A673 (cell line): ENCODE results near the gene RNF223. TPM values are rescaled to one million over a fixed set of nuclear protein-coding genes. Genes with fewer than 3 reads are reported as not detected.

Source experiments
- BruUV-seq: library from RNA; stranded (reverse); fragments of 400-500 nt; replicated peaks from 2 replicates; lab custom pipeline; 2021; lab: Mats Ljungman, UMichigan
- CTCF ChIA-PET: fragments of 300-600 bp; sonication (Branson Sonifier 250); formaldehyde crosslinking; loops from one replicate; lab custom pipeline; 2022; ENCODE audit warnings: antibody characterized with exemption; lab: Charles Lee
- POLR2A ChIA-PET: fragments of 300-600 bp; sonication (Branson Sonifier 250); formaldehyde crosslinking; loops from one replicate; lab custom pipeline; 2022; ENCODE audit warnings: antibody characterized with exemption; ENCODE audit not compliant: low non-redundant PET; lab: Charles Lee
- DNase-seq: peaks from one replicate; pipeline ENCODE4 v3.0.0-alpha.2; 2015; ENCODE audit warnings: low spot score
- H3K27ac ChIP-seq: fragments of 200-600 bp; sonication (generic); 2 replicates; pipeline ENCODE4 v1.5.1; 2016; ENCODE audit warnings: mixed run types, low read depth, mild to moderate bottlenecking, mixed read lengths, antibody characterized with exemption, low read length; ENCODE audit not compliant: poor library complexity, severe bottlenecking
- H3K27me3 ChIP-seq: fragments of 200-600 bp; sonication (generic); replicated peaks from 2 replicates; pipeline ENCODE4 v1.6.1; 2017; ENCODE audit warnings: mixed run types, low read depth, mild to moderate bottlenecking, mixed read lengths, antibody characterized with exemption, low read length; ENCODE audit not compliant: insufficient read depth, poor library complexity
- H3K36me3 ChIP-seq: fragments of 200-600 bp; sonication (generic); 2 replicates; pipeline ENCODE4 v1.6.1; 2016; ENCODE audit warnings: mixed run types, mild to moderate bottlenecking, mixed read lengths, antibody characterized with exemption, low read length; ENCODE audit not compliant: insufficient read depth, poor library complexity, severe bottlenecking
- H3K4me1 ChIP-seq: fragments of 200-600 bp; sonication (generic); 2 replicates; pipeline ENCODE4 v1.6.1; 2017; ENCODE audit warnings: mixed run types, mild to moderate bottlenecking, mixed read lengths, antibody characterized with exemption, low read length; ENCODE audit not compliant: insufficient read depth, poor library complexity, severe bottlenecking
- H3K4me3 ChIP-seq: fragments of 200-600 bp; sonication (generic); 2 replicates; pipeline ENCODE4 v1.5.1; 2016; ENCODE audit warnings: low read depth, mixed run types, mild to moderate bottlenecking, mixed read lengths, low read length; ENCODE audit not compliant: poor library complexity, severe bottlenecking
- H3K9me3 ChIP-seq: fragments of 200-600 bp; sonication (generic); 2 replicates; pipeline ENCODE4 v1.6.1; 2016; ENCODE audit warnings: mixed run types, low read depth, mild to moderate bottlenecking, mixed read lengths, antibody characterized with exemption, low read length; ENCODE audit not compliant: poor library complexity, severe bottlenecking
- EZH2 ChIP-seq: fragments of 200-600 bp; sonication (generic); IDR thresholded peaks from 2 replicates; pipeline ENCODE4 v1.6.1; 2017; ENCODE audit warnings: borderline replicate concordance, low read depth, mild to moderate bottlenecking, mixed read lengths, antibody characterized with exemption, low read length; ENCODE audit not compliant: poor library complexity, severe bottlenecking
- intact Hi-C: fragments of 100-400 bp; cut with micrococcal nuclease; formaldehyde crosslinking; loops from one replicate; pipeline ENCODE4 v1.10.0; 2022; ENCODE audit not compliant: unreplicated experiment
- total RNA-seq: library from RNA; stranded (reverse); gene quantifications from 2 replicates; pipeline ENCODE4 v1.2.3, GENCODE V29; 2021
- TF ChIP-seq, protein P1 (sequence below): fragments of 300-800, 200-600 bp; sonication (generic); conservative IDR thresholded peaks from 2 replicates; pipeline ENCODE4 v1.5.1; 2017; ENCODE audit warnings: low read depth, mild to moderate bottlenecking, antibody characterized with exemption, low read length, moderate library complexity, mixed read lengths

The RNF223 gene
- total RNA-seq, 1 experiment from 2014 or later, result not detected

DNA sequence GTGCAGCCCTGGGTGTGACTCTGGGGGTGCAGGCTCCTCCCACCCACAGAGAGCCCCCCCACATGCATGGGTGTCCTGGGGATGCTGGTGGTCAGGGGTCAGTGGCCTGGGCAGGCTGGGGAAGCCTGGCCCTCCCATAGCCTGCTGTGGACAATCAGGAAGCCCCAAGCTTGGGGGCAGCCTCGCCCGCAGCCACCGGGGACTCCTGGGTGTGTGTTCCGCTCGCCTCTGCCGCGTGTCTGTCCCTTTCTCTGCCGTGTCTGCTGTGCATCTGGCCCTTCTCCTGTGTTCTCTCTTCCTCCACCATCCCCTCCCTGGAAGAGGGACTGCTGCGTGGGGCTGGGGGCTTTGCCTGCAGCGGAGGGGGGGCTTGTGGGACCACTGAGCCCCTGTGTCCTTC, 31.3 kb downstream of the RNF223 start:
- intact Hi-C loops, result no loop called here
- Histone ChIP-seq H3K27me3 (no peaks in the 10 kb centered on the region), H3K27ac (no peak overlapping the region), H3K4me1 (peaks cover 17% of the 10 kb centered on the region), H3K36me3 (peaks cover 21% of the 10 kb centered on the region), H3K9me3 (no peaks in the 10 kb centered on the region), H3K4me3 (no peak overlapping the region)
- ChIA-PET CTCF (no interaction called here), POLR2A (no interaction called here)
- no TSS peak for BruUV-seq
- TF ChIP-seq EZH2, result no peak
- TF ChIP-seq, protein P1, sequence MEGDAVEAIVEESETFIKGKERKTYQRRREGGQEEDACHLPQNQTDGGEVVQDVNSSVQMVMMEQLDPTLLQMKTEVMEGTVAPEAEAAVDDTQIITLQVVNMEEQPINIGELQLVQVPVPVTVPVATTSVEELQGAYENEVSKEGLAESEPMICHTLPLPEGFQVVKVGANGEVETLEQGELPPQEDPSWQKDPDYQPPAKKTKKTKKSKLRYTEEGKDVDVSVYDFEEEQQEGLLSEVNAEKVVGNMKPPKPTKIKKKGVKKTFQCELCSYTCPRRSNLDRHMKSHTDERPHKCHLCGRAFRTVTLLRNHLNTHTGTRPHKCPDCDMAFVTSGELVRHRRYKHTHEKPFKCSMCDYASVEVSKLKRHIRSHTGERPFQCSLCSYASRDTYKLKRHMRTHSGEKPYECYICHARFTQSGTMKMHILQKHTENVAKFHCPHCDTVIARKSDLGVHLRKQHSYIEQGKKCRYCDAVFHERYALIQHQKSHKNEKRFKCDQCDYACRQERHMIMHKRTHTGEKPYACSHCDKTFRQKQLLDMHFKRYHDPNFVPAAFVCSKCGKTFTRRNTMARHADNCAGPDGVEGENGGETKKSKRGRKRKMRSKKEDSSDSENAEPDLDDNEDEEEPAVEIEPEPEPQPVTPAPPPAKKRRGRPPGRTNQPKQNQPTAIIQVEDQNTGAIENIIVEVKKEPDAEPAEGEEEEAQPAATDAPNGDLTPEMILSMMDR, result no peak
- DNase-seq, result no peak

DNA sequence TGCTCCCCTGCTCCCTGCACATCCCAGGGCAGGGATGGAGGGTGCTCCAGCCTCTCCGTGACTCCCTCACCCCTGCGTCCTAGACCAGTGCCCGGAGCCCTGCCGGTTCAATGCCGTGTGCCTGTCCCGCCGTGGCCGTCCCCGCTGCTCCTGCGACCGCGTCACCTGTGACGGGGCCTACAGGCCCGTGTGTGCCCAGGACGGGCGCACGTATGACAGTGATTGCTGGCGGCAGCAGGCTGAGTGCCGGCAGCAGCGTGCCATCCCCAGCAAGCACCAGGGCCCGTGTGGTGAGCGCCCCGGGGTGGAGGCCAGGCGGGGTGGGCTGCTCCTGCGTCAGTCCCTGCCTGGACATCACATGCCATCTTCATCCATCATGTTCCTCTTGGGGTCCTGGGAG, 32.2 kb downstream of the RNF223 start:
- TF ChIP-seq EZH2, result no peak
- Histone ChIP-seq H3K4me3 (no peak overlapping the region), H3K27me3 (no peaks in the 10 kb centered on the region), H3K9me3 (no peaks in the 10 kb centered on the region), H3K4me1 (peaks cover 17% of the 10 kb centered on the region), H3K27ac (no peak overlapping the region), H3K36me3 (peaks cover 16% of the 10 kb centered on the region)
- no peak for DNase-seq
- intact Hi-C loops, result no loop called here
- ChIA-PET CTCF (no interaction called here), POLR2A (no interaction called here)
- no TSS peak for BruUV-seq

DNA sequence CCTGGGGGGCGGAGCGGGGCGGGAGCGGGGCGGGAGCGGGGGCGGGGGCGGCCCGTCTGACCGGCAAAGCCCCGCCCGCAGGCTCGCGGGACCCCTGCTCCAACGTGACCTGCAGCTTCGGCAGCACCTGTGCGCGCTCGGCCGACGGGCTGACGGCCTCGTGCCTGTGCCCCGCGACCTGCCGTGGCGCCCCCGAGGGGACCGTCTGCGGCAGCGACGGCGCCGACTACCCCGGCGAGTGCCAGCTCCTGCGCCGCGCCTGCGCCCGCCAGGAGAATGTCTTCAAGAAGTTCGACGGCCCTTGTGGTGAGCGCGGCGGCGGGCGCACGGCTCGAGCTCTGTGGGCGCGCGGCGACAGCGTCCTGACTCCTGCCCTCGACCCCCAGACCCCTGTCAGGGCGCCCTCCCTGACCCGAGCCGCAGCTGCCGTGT, 33.0 kb downstream of the RNF223 start:
- Histone ChIP-seq H3K27ac (no peak overlapping the region), H3K36me3 (peaks cover 9% of the 10 kb centered on the region), H3K9me3 (no peaks in the 10 kb centered on the region), H3K4me3 (no peak overlapping the region), H3K4me1 (peaks cover 17% of the 10 kb centered on the region), H3K27me3 (no peaks in the 10 kb centered on the region)
- no TSS peak for BruUV-seq
- POLR2A ChIA-PET, result no interaction called here
- TF ChIP-seq EZH2, result no peak
- TF ChIP-seq, protein P1, result no peak
- intact Hi-C loops, result no loop called here
- CTCF ChIA-PET, result no interaction called here
- DNase-seq, result no peak

DNA sequence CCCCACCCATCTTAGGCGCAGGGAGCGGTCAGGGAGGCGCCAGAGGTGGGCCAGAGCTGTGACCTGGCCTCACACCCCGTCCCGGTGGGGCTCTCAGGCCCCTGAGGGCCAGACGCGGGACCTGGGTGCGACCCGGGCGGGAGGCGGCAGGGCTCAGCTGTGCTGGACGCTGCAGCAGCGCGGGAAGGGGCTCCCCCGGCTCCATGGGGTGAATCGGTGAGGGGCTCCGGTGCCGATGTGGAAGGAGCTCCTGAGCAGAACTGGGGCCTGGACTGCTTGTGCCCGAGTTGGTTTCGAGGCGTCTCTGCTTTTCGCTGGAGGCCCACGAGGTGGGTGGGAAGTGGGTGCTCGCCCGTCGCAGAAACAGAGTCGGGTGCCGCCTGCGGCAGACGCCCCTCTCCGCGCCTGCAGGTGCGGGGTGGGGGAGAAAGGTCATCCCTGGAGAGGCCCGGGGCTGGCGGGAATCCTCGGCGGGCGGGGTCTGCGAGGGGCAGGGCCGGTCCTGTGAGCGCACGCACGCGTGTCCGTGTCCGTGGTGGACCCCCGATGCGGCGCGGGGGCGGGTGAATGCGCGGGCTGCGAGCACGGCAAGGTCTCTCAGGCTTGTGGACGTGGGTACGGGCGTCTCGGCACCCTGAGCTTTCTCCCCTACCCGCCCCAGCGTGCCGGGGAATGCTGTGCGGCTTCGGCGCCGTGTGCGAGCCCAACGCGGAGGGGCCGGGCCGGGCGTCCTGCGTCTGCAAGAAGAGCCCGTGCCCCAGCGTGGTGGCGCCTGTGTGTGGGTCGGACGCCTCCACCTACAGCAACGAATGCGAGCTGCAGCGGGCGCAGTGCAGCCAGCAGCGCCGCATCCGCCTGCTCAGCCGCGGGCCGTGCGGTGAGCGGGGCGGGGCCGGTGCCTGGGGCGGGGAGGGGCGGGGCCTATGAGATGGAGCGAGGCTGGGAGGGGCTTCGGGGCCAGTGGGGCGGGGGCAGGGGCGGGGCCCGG, 33.8 kb downstream of the RNF223 start:
- intact Hi-C loops, result no loop called here
- peak; percentile 94 for DNase-seq
- Histone ChIP-seq H3K9me3 (no peaks in the 10 kb centered on the region), H3K4me1 (peaks cover 17% of the 10 kb centered on the region), H3K27me3 (no peaks in the 10 kb centered on the region), H3K4me3 (peak overlapping the region; percentile 40), H3K27ac (peak overlapping the region; percentile 30), H3K36me3 (peaks cover 9% of the 10 kb centered on the region)
- BruUV-seq, result no TSS peak
- ChIA-PET POLR2A (no interaction called here), CTCF (no interaction called here)
- TF ChIP-seq EZH2, result no peak
- TF ChIP-seq, protein P1, result peak; percentile 21; the same call in 1 of the 2 replicates
